ENCODE measurements around the gene CCDC136. TPM values are rescaled to one million over a fixed set of nuclear protein-coding genes. Genes with fewer than 3 reads are reported as not detected.
A peak's percentile ranks its signal among the peaks of the same experiment; 100 is the strongest.

Gene CCDC136
- total RNA-seq, 3 donors from 2014 or later: 6.4 to 9.5 (median 9.4) TPM

DNA sequence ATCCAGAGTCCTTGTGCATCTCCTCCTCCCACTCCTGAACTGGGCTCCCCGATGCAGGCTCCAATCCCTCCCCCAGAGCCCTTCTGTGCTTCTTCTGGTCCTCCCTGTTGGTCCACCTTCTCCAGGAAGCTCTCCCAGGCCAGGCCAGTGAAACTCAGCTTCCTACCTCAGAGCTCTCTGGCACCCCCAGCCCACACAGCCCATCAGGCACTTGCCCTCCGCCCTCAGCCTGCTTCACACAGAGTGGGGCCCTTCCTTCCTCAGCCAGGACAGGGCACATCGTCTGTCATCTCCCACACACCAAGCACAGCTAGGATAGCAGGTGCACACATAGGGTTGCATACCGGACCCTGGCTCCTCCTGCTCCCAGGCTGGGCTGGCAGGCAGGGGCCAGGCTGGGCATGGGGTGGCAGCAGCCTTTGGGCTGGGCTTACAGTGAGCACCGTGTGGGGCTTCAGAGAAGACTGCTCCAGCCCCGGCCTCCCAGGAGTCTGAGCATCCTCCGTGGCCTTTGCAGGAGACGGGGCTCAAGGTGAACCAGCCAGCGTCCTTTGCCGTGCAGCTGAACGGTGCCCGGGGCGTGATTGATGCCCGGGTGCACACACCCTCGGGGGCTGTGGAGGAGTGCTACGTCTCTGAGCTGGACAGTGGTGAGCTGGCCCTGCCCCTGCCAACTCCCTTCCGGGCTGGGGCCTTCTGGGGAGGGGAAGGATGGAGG, 64.4 kb downstream of the CCDC136 start:
- intact Hi-C loops (cut with DNase I; ENCODE audit: low total_unique reads): no loop called here
- no peak for DNase-seq (ENCODE audit: low spot score in 2 of 2)
- H3K4me1 ChIP-seq: peaks cover 0 to 4% of the 10 kb centered on the region in 2 donors
- H3K36me3 ChIP-seq: no peaks in the 10 kb centered on the region
- H3K9me3 ChIP-seq: no peaks in the 10 kb centered on the region
- H3K27ac ChIP-seq: no peak overlapping the region
- H3K27me3 ChIP-seq: no peaks in the 10 kb centered on the region
- TF ChIP-seq POLR2AphosphoS5 (IDR thresholded peaks at IDR 0.05): no peak
- TF ChIP-seq, protein P1, sequence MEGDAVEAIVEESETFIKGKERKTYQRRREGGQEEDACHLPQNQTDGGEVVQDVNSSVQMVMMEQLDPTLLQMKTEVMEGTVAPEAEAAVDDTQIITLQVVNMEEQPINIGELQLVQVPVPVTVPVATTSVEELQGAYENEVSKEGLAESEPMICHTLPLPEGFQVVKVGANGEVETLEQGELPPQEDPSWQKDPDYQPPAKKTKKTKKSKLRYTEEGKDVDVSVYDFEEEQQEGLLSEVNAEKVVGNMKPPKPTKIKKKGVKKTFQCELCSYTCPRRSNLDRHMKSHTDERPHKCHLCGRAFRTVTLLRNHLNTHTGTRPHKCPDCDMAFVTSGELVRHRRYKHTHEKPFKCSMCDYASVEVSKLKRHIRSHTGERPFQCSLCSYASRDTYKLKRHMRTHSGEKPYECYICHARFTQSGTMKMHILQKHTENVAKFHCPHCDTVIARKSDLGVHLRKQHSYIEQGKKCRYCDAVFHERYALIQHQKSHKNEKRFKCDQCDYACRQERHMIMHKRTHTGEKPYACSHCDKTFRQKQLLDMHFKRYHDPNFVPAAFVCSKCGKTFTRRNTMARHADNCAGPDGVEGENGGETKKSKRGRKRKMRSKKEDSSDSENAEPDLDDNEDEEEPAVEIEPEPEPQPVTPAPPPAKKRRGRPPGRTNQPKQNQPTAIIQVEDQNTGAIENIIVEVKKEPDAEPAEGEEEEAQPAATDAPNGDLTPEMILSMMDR (IDR thresholded peaks at IDR 0.05): no peak
- TF ChIP-seq POLR2A (IDR thresholded peaks at IDR 0.05): no peak
- no peak overlapping the region for H3K4me3 ChIP-seq

DNA sequence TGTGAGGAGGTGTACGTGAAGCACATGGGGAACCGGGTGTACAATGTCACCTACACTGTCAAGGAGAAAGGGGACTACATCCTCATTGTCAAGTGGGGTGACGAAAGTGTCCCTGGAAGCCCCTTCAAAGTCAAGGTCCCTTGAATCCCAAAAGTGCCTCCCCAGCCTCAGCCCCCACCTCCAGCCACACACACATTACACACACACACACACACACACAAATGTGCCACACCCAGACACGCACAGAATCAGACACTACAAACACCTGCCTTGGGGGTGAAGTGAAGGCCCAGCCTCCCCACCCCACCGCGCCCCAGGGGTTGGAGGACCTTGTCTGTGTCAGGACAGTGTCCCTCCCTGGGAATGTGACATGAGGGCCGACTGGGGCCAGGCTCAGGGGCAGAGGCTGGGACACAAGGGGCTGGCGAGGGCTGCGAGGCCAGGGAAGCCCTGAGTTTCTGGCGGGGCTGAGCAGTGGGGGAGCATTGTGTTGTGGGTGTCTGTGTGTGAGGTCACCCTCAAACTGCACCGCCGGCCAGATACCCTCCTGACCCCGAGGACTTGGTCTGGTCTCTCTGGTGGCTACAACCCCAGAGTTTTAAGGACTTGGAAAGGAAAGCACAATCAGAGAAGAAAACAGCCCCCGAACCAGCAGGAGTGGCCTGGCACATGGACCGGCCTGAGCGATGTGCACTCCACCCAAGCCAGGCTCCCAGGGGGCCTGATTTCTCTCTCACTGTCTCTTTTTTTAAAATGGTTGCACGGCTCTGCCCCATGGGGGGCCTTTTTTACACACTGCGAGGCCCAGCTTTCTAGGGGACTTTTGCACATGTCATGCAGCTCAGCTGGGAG, 66.8 kb downstream of the CCDC136 start:
- intact Hi-C loops (cut with DNase I; ENCODE audit: low total_unique reads): no loop called here
- no peak overlapping the region for H3K4me3 ChIP-seq
- DNase-seq (ENCODE audit: low spot score in 2 of 2): no peak
- H3K27me3 ChIP-seq: no peaks in the 10 kb centered on the region
- no peaks in the 10 kb centered on the region for H3K9me3 ChIP-seq
- H3K4me1 ChIP-seq: peaks cover 0 to 5% of the 10 kb centered on the region in 2 donors
- TF ChIP-seq, protein P1 (IDR thresholded peaks at IDR 0.05): no peak
- no peaks in the 10 kb centered on the region for H3K36me3 ChIP-seq
- peak overlapping the region; percentile 42 to 89 for H3K27ac ChIP-seq

DNA sequence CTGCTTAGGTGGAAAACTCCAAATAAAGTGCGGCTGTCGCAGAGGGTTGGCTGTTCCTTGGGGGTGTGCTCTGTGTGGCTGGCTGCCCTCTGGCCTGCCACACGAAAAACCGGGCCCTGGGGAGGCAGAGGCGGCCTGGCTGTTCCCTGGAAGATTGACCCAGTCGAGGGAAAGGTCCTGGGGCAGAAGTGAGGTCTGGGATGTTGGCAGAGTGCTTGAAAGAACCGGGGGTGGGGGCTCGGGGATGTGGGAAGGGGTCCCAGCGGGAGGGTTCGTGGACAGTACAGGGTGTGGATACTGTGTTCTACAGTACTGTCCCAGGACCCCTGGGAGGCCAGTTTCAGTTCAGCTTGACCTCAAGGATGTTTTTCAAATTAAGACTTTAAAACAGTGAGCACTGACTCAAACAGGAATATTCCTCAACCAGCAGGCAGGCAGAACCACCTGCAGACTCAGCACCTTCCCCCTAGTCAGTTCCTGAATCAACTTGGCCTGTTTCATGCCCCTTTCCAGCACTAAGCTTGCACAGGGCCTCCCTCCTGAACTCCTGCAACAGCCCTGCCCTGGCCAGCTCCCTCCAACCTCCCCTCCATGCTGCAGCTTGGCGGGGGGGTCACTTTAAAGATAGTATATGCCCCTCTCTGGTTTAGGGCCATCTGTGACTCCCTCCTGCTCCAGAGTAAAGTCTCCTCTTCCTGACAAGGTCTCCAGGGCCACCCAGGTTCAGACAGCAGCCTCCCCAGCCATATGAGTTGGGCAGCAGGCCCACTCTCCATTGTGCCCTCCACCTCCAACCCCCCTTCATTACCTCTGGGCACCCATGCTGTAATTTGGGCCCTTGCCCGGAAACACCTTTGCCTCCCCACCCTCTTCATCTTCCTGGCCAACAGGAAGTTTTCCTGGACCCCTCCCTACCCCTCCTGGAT, 67.7 kb downstream of the CCDC136 start:
- peak overlapping the region; percentile 42 to 89 for H3K27ac ChIP-seq

DNA sequence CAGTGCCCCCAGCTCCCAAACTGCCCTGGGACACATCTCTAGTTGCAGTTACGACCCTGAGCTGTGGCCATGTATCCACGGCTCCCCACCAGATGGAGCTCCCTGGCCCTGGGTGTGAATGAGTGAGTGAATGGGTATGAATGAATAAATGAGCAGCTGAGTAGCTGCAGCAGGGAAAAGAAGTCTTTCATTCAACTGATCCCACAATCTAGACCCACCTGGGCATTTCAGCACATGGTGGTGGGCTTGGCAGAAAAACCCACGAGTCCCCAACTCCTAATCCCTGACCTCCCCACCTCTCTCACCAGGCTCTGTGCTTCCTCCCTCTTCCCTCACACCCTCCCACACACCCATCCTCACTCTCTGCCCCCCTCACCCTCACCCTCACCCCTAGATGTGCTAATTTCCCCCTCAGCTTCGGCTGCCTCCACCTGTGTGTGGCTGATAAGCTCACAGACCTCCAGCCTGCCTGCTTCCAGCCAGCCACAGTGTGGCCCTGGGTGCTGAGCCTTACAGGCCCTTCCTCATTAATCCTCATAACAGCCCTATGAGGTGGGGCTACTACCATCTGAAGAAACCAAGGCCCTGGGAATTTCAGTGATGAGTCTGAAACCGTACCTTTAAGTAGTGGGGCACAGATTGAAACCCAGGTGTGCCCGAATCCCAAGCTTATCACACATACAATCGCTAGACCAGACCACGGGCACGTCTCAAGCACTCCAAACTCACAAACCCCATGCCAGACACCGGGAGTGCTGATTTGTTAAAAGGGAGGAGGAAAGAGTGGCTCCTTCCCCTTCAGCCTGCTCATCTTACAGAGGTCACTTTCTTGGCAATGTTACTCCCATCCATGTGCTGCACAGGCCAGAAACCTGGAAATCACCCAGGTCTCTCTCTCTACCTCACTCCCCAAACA, 68.6 kb downstream of the CCDC136 start:
- Histone ChIP-seq H3K27me3 (no peaks in the 10 kb centered on the region), H3K9me3 (no peaks in the 10 kb centered on the region), H3K36me3 (no peaks in the 10 kb centered on the region), H3K4me3 (no peak overlapping the region), H3K4me1 (peaks cover 4 to 11% of the 10 kb centered on the region in 2 donors), H3K27ac (peak overlapping the region; percentile 42 to 89)
- TF ChIP-seq POLR2AphosphoS5 (IDR thresholded peaks at IDR 0.05) (no peak), POLR2A (IDR thresholded peaks at IDR 0.05) (no peak)
- TF ChIP-seq, protein P1 (IDR thresholded peaks at IDR 0.05): no peak
- no peak for DNase-seq (ENCODE audit: low spot score in 2 of 2)
- intact Hi-C loops (cut with DNase I; ENCODE audit: low total_unique reads): no loop called here

More for the DNA sequence above, 67.7 kb downstream of the CCDC136 start:
- Histone ChIP-seq H3K36me3 (no peaks in the 10 kb centered on the region), H3K4me1 (peaks cover 4 to 11% of the 10 kb centered on the region in 2 donors), H3K9me3 (no peaks in the 10 kb centered on the region), H3K27me3 (no peaks in the 10 kb centered on the region), H3K4me3 (no peak overlapping the region)
- intact Hi-C loops (cut with DNase I; ENCODE audit: low total_unique reads): no loop called here
- TF ChIP-seq, protein P1 (IDR thresholded peaks at IDR 0.05): no peak
- no peak for DNase-seq (ENCODE audit: low spot score in 2 of 2)

Data from breast epithelium (tissue), 4 donors.